NOMO-1 treated with DMSO at 0.1 percent for 48 hours (cell line): ENCODE measurements around the gene LRRC37B.
"Not testable (repeated sequence)": the region's sequence is repeated elsewhere in the genome, so short reads cannot be mapped to it uniquely, and the experiment has no call there.

ENCODE experiments used
- DNase-seq: peaks from one replicate; lab custom pipeline; 2025; ENCODE audit not compliant: unreplicated experiment; lab: John Stamatoyannopoulos, UW

LRRC37B gene

DNA sequence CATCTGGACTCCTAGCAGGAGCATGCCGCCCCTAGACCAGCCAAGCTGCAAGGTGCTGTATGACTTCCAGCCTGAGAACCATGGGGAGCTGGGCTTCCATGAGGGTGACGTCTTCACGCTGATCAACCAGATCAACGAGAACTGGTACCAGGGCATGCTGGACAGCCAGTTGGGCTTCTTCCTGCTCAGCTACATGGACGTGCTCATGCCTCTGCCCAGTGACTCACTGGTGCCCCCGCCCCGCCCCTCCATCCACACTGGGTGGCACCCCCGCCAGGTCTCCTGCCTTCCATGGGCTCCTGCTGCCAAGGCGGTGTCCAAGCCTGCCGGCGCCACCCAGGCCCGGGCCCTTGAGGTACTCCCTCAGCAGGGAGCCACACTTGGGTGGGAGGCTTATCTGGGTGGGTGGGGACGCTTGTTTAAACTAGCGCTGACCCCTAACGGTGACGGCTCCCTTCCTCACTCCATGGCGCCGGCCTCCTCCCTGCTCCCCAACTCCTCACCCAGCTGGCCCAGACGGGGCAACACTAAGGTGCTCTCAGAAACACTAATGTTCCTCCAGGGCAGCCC lies 34.2 kb downstream of the LRRC37B start:
- not testable (repeated sequence) for DNase-seq

- DNase-seq = not testable (repeated sequence)
Observed at GRCh38 chr17:32042266-32042665, 35.1 kb downstream of the LRRC37B start.

GRCh38 chr17:32045611-32046010 lies 38.4 kb downstream of the LRRC37B start:
- peak; percentile 21 for DNase-seq

DNA sequence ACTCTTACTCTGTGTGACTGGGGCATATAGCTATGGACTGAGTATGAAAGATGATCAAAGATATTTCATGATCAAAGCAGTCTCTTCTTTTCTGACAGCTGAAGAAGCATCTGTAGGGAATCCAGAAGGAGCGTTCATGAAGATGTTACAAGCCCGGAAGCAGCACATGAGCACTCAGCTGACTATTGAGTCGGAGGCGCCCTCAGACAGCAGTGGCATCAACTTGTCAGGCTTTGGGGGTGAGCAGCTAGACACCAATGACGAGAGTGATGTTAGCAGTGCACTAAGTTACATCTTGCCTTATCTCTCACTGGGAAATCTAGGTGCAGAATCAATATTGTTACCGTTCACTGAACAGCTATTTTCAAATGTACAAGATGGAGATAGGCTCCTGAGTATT lies 40.5 kb downstream of the LRRC37B start:
- DNase-seq = not testable (repeated sequence)

DNA sequence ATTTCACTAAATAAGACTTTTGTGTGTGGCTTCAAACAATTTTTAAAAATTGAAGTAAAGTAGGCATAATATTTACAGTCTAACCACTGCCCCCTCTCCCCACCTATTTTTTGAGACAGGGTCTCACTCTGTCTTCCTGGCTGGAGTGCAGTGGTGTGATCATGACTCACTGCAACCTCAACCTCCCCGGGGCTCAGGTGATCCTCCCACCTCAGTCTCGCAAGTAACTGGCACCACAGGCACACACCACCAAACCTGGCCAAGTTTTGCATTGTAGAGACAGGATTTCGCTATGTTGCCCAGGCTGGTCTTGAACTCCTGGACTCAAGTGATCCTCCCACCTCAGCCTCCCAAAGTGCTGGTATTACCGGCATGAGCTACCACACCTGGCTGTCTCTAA lies 47.8 kb downstream of the LRRC37B start:
- not testable (repeated sequence) for DNase-seq

DNA sequence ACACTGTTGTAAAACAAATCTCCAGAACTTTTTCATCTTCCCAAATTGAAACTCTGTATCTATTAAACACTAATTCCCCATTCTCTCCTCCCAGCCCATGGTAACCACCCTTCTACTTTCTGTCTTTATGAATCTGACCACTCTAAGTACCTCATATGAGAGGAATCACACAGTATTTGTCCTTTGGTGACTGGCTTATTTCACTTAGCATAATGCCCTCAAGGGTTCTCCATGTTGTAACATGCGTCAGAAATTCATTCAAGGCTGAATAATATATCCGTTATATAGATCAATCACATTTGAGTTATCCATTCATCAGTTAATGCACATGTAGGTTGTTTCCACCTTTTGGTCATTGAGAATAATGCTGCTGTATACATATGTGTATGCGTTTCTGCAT lies 48.2 kb downstream of the LRRC37B start:
- DNase-seq = not testable (repeated sequence)

GRCh38 chr17:32056500-32056899 lies 49.3 kb downstream of the LRRC37B start:
- not testable (repeated sequence) for DNase-seq

DNA sequence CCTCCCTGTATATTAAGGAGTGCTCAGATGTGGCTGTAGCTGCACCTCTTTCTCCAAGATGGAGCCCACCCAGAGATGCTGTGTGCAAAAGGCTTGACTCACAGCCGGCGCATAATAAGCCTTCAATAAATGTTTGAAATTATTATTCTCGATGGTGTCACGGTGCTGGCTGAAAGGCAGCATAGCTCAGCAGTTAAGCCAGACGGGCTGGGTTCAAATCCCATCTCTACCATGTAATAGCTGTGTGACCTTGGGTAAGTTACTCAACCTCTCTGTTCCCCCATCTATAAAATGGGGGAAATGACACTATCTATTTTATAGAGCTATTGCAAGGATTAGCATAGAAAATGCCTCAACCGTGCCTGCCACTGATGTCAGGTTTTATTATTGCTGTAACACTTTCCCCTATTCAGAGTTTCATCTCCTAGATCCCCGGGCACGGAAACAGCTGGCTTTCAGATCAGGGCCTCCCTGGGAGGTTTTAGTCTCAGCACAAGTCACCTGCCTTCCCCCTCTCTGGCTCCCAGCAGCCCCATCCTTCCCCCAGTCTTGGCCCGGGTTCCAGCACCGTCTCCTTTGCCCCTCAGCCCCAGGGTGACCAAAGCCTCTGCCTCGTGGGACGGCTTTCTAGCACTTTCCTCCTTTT lies 50.4 kb downstream of the LRRC37B start:
- DNase-seq = not testable (repeated sequence)

- DNase-seq = not testable (repeated sequence)
Observed at GRCh38 chr17:32060695-32061094, 53.5 kb downstream of the LRRC37B start.

- not testable (repeated sequence) for DNase-seq
Observed at GRCh38 chr17:32061840-32062239, 54.7 kb downstream of the LRRC37B start.

- DNase-seq = not testable (repeated sequence)
Observed at GRCh38 chr17:32064091-32064490, 56.9 kb downstream of the LRRC37B start.

DNA sequence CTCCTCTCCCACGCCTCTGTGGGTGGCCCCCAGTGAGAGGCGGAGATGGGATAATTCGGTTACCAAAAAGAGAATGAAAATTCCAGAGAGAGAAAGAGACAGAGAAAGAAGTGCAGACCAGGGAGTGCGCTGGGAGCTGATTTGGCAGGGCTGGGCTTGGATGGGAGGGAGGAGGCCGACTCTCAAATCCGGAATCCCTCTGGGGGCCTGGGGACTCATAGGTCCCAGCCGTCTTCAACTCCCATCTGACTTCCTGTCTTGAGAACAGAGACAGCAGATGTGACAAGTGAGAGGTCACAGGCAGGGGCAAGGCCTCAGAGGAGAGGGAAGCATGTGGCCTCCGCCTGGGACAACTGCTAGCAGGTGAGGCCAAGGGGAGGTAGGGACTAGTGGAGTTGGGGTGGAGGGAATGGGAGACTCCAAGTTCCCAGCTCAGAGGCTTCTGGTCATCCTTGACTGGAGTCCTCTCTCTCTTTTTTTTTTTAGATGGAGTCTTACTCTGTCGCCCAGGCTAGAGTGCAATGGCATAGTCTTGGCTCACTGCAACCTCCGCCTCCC lies 59.0 kb downstream of the LRRC37B start:
- not testable (repeated sequence) for DNase-seq

GRCh38 chr17:32066863-32067642 lies 59.9 kb downstream of the LRRC37B start:
- not testable (repeated sequence) for DNase-seq

GRCh38 chr17:32069067-32069466 lies 61.9 kb downstream of the LRRC37B start:
- not testable (repeated sequence) for DNase-seq

GRCh38 chr17:32071961-32072360 lies 64.8 kb downstream of the LRRC37B start:
- DNase-seq = not testable (repeated sequence)

- not testable (repeated sequence) for DNase-seq
Observed at GRCh38 chr17:32073131-32073530, 65.9 kb downstream of the LRRC37B start.

- peak; percentile 34 for DNase-seq
Observed at GRCh38 chr17:32079753-32080152, 72.6 kb downstream of the LRRC37B start.

DNA sequence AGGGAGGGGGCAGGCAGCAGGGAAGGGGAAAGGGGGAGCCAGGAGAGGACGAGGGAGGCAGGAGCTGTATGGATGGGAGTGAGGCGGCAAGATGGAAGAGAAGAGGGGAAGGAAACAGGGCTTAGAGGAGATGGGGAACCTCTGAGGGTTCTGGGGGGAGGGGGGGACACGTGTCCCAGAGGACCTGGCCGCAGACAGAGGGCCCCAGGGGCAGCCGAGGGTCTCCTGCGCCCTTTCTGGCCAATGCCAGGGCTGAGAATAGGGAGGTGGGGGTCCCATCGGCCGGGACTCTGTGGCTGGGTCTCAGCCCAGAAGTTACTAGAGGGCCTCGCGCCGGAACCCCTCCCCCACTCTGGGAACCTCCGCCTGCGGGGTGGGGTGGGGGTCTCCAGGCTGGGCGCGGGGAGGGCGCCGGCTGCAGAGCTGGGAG lies 76.4 kb downstream of the LRRC37B start:
- not testable (repeated sequence) for DNase-seq

GRCh38 chr17:32084003-32084941 lies 77.1 kb downstream of the LRRC37B start:
- DNase-seq = not testable (repeated sequence)
